Putamen (tissue), 1 donor: ENCODE results near the gene KCNQ1.

Source experiments
- DNase-seq: peaks from one replicate; pipeline ENCODE4 v3.0.0-alpha.2; 2016; ENCODE audit warnings: low spot score

KCNQ1 gene

GRCh38 chr11:2747248-2748027 is 302.6 kb downstream of the KCNQ1 start:
- no peak for DNase-seq

GRCh38 chr11:2748061-2748813 is 303.4 kb downstream of the KCNQ1 start:
- DNase-seq: no peak

- DNase-seq: no peak
Observed at GRCh38 chr11:2748814-2749554, 304.2 kb downstream of the KCNQ1 start.

- no peak for DNase-seq
Observed at GRCh38 chr11:2750101-2750681, 305.4 kb downstream of the KCNQ1 start.

- no peak for DNase-seq
Observed at GRCh38 chr11:2750682-2751522, 306.1 kb downstream of the KCNQ1 start.

GRCh38 chr11:2751523-2752203 is 306.9 kb downstream of the KCNQ1 start:
- DNase-seq: no peak

- DNase-seq: no peak
Observed at GRCh38 chr11:2752204-2752770, 307.5 kb downstream of the KCNQ1 start.

GRCh38 chr11:2752923-2753322 is 308.1 kb downstream of the KCNQ1 start:
- DNase-seq: no peak

GRCh38 chr11:2754008-2754407 is 309.2 kb downstream of the KCNQ1 start:
- DNase-seq: no peak

GRCh38 chr11:2755071-2755470 is 310.3 kb downstream of the KCNQ1 start:
- DNase-seq: no peak

- no peak for DNase-seq
Observed at GRCh38 chr11:2758751-2759150, 313.9 kb downstream of the KCNQ1 start.

- no peak for DNase-seq
Observed at GRCh38 chr11:2759228-2760195, 314.7 kb downstream of the KCNQ1 start.

- no peak for DNase-seq
Observed at GRCh38 chr11:2760196-2760871, 315.5 kb downstream of the KCNQ1 start.

GRCh38 chr11:2761131-2762030 is 316.6 kb downstream of the KCNQ1 start:
- DNase-seq: no peak

- no peak for DNase-seq
Observed at GRCh38 chr11:2762031-2762380, 317.2 kb downstream of the KCNQ1 start.

- DNase-seq: no peak
Observed at GRCh38 chr11:2762451-2762850, 317.6 kb downstream of the KCNQ1 start.

- DNase-seq: no peak
Observed at GRCh38 chr11:2763984-2764383, 319.2 kb downstream of the KCNQ1 start.

- DNase-seq: no peak
Observed at GRCh38 chr11:2765491-2765890, 320.7 kb downstream of the KCNQ1 start.
